ENCODE data around the gene DNAJC4. TPM values are rescaled to one million over a fixed set of nuclear protein-coding genes. Genes with fewer than 3 reads are reported as not detected.

Gene DNAJC4
- total RNA-seq, 1 experiment from 2014 or later = 57.1 TPM

- no peak overlapping the region; the same call in 1 of the 2 replicates for H3K4me2 ChIP-seq
- intact Hi-C loops (cut with micrococcal nuclease; ENCODE audit: unreplicated experiment) = loop anchor here (5.0 kb wide), 1 partner anchor 46 kb away; the partner anchor contains the start of gene STIP1
- peaks cover 18% of the 10 kb centered on the region for H3K79me2 ChIP-seq (ENCODE audit: low read depth)
- H3K4me3 ChIP-seq = no peak overlapping the region
- no peak overlapping the region for H2AFZ ChIP-seq
- no TSS peak for BruUV-seq (replicated peaks)
- no peaks in the 10 kb centered on the region for H3K9me3 ChIP-seq (ENCODE audit: insufficient read depth, low read depth)
- H3K27me3 ChIP-seq (ENCODE audit: insufficient read depth, low read depth) = no peaks in the 10 kb centered on the region
- peaks cover 25% of the 10 kb centered on the region for H3K4me1 ChIP-seq (replicated peaks; ENCODE audit: insufficient read depth)
- ChIA-PET POLR2A (ENCODE audit: unreplicated experiment) (interaction anchor here (0.5 to 0.7 kb wide), 2 partner anchors 8 to 99 kb away, joined by 3 read pairs; partner anchors contain the start of gene FKBP2), CTCF (no interaction called here)
- H3K36me3 ChIP-seq (ENCODE audit: low read depth) = no peaks in the 10 kb centered on the region; the same call in 1 of the 2 replicates
- TF ChIP-seq EZH2 (IDR thresholded peaks at IDR 0.05; ENCODE audit: low read depth) = no peak
- TF ChIP-seq, protein P1, sequence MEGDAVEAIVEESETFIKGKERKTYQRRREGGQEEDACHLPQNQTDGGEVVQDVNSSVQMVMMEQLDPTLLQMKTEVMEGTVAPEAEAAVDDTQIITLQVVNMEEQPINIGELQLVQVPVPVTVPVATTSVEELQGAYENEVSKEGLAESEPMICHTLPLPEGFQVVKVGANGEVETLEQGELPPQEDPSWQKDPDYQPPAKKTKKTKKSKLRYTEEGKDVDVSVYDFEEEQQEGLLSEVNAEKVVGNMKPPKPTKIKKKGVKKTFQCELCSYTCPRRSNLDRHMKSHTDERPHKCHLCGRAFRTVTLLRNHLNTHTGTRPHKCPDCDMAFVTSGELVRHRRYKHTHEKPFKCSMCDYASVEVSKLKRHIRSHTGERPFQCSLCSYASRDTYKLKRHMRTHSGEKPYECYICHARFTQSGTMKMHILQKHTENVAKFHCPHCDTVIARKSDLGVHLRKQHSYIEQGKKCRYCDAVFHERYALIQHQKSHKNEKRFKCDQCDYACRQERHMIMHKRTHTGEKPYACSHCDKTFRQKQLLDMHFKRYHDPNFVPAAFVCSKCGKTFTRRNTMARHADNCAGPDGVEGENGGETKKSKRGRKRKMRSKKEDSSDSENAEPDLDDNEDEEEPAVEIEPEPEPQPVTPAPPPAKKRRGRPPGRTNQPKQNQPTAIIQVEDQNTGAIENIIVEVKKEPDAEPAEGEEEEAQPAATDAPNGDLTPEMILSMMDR (conservative IDR thresholded peaks at IDR 0.05) = no peak
- H3F3A ChIP-seq (ENCODE audit: insufficient read depth, low read depth) = peaks cover 27% of the 10 kb centered on the region
- peaks cover 13% of the 10 kb centered on the region for H4K20me1 ChIP-seq (ENCODE audit: insufficient read depth)
- no peak overlapping the region for H3K27ac ChIP-seq
- no peaks in the 10 kb centered on the region for H3K9me2 ChIP-seq (ENCODE audit: insufficient read depth)
- DNase-seq = no peak
These were observed 2.6 kb downstream of the DNAJC4 start for GRCh38 chr11:64232967-64233315.

DNA sequence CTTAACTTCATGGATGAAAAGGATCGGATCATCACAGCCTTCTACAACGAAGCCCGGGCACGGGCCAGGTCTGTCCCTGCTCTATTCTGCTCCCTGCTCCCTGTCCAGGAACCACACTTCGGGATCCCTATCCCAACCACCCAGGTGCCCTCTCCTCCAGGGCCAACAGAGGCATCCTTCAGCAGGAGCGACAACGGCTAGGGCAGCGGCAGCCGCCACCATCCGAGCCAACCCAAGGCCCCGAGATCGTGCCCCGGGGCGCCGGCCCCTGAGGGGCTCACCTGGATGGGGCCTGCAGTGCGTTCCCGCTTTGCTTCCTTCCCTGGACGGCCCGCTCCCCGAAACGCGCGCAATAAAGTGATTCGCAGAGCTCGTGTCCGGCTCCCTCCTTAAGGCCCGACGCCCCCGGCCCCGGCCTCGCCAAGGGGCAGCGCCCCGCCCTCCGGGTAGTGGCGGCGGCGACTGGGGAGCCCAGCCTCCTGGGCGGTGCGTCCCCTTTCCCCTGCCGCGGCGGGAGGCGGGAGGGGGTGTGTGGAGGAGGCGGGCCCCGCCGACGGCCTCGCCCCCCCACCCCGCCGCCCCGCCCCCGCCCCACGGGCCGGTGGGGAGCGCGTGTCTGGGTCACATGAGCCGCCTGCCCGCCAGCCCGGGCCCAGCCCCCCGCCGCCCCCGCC, 3.7 kb downstream of the DNAJC4 start, which contains the start of gene VEGFB:
TSS of gene VEGFB (plus strand) at position 672 of the 674 bp plus-strand sequence. CDS start 250 bp downstream, outside the sequence.
- Histone ChIP-seq H3K36me3 (ENCODE audit: low read depth) (no peaks in the 10 kb centered on the region; the same call in 1 of the 2 replicates), H3K4me1 (replicated peaks; ENCODE audit: insufficient read depth) (peaks cover 31% of the 10 kb centered on the region), H3K9me2 (ENCODE audit: insufficient read depth) (no peaks in the 10 kb centered on the region), H3K9me3 (ENCODE audit: insufficient read depth, low read depth) (no peaks in the 10 kb centered on the region), H2AFZ (peak within 1 kb of the TSS; percentile 67; the same call in 1 of the 2 replicates), H3K27ac (no peak within 1 kb of the TSS), H3F3A (ENCODE audit: insufficient read depth, low read depth) (peaks cover 37% of the 10 kb centered on the region), H4K20me1 (ENCODE audit: insufficient read depth) (peaks cover 13% of the 10 kb centered on the region), H3K4me2 (peak within 1 kb of the TSS; percentile 93), H3K4me3 (peak within 1 kb of the TSS; percentile 84), H3K27me3 (ENCODE audit: insufficient read depth, low read depth) (no peaks in the 10 kb centered on the region), H3K79me2 (ENCODE audit: low read depth) (peaks cover 14% of the 10 kb centered on the region)
- TF ChIP-seq, protein P1 (conservative IDR thresholded peaks at IDR 0.05) = no peak
- no peak for TF ChIP-seq EZH2 (IDR thresholded peaks at IDR 0.05; ENCODE audit: low read depth)
- DNase-seq = peak in 1 of 2 experiments; percentile 87
- TSS peak; percentile 37 for BruUV-seq (replicated peaks)
- intact Hi-C loops (cut with micrococcal nuclease; ENCODE audit: unreplicated experiment) = loop anchor here (2.0 to 5.0 kb wide), 2 partner anchors 43 to 47 kb away; partner anchors contain the start of gene STIP1
- ChIA-PET CTCF (no interaction called here), POLR2A (ENCODE audit: unreplicated experiment) (interaction anchor here (0.7 kb wide), 1 partner anchor 610 kb away, joined by 4 read pairs; no protein-coding TSS in a partner anchor)

GRCh38 chr11:64234647-64235379, 4.5 kb downstream of the DNAJC4 start:
- POLR2A ChIA-PET (ENCODE audit: unreplicated experiment) = no interaction called here
- peak overlapping the region; percentile 84 for H3K4me3 ChIP-seq
- DNase-seq = peak in 1 of 2 experiments; percentile 73
- H4K20me1 ChIP-seq (ENCODE audit: insufficient read depth) = peaks cover 13% of the 10 kb centered on the region
- intact Hi-C loops (cut with micrococcal nuclease; ENCODE audit: unreplicated experiment) = loop anchor here (2.0 to 5.0 kb wide), 2 partner anchors 42 to 48 kb away; partner anchors contain the start of gene STIP1
- CTCF ChIA-PET = no interaction called here
- no peak overlapping the region for H3K27ac ChIP-seq
- no peaks in the 10 kb centered on the region for H3K27me3 ChIP-seq (ENCODE audit: insufficient read depth, low read depth)
- BruUV-seq (replicated peaks) = no TSS peak
- peak overlapping the region; percentile 93 for H3K4me2 ChIP-seq
- H3K36me3 ChIP-seq (ENCODE audit: low read depth) = no peaks in the 10 kb centered on the region; the same call in 1 of the 2 replicates
- peak overlapping the region; percentile 67; the same call in 1 of the 2 replicates for H2AFZ ChIP-seq
- H3K9me3 ChIP-seq (ENCODE audit: insufficient read depth, low read depth) = no peaks in the 10 kb centered on the region
- no peaks in the 10 kb centered on the region for H3K9me2 ChIP-seq (ENCODE audit: insufficient read depth)
- H3K79me2 ChIP-seq (ENCODE audit: low read depth) = peaks cover 14% of the 10 kb centered on the region
- peaks cover 37% of the 10 kb centered on the region for H3F3A ChIP-seq (ENCODE audit: insufficient read depth, low read depth)
- TF ChIP-seq EZH2 (IDR thresholded peaks at IDR 0.05; ENCODE audit: low read depth) = no peak
- TF ChIP-seq, protein P1 (conservative IDR thresholded peaks at IDR 0.05) = no peak
- peaks cover 36% of the 10 kb centered on the region for H3K4me1 ChIP-seq (replicated peaks; ENCODE audit: insufficient read depth)

Data from PC-9 (cell line).